GM10248 (cell line): Measurements from ENCODE around the gene TFG.

Source experiments
- CTCF ChIA-PET: fragments of 300-600 bp; sonication (Branson Sonifier 250); formaldehyde crosslinking; extraction: SDS; loops from one replicate; lab custom pipeline; 2021; ENCODE audit warnings: antibody characterized with exemption; lab: Yijun Ruan, JAX
- POLR2A ChIA-PET: fragments of 350-650 bp; sonication (Branson Sonifier 250); formaldehyde crosslinking; extraction: SDS; loops from one replicate; lab custom pipeline; 2020; ENCODE audit warnings: antibody characterized with exemption; lab: Yijun Ruan, JAX
- DNase-seq: peaks from one replicate; pipeline ENCODE4 v3.0.0; 2012; ENCODE audit errors: extremely low spot score
- CTCF ChIP-seq: IDR thresholded peaks from 2 replicates; pipeline ENCODE4 v1.5.1; 2012; ENCODE audit warnings: mild to moderate bottlenecking, low read depth; ENCODE audit errors: extremely low read depth, missing control alignments, control extremely low read depth

The TFG gene

GRCh38 chr3:100779480-100779879 lies 70.2 kb downstream of the TFG start:
- ChIA-PET CTCF (interaction anchor here (0.9 kb wide), 1 partner anchor 9 kb away, joined by 3 read pairs; no protein-coding TSS in a partner anchor), POLR2A (no interaction called here)
- DNase-seq, result no peak
- TF ChIP-seq CTCF, result no peak

- DNase-seq, result no peak
- CTCF ChIA-PET, result no interaction called here
- POLR2A ChIA-PET, result no interaction called here
- no peak for TF ChIP-seq CTCF
These were observed 70.9 kb downstream of the TFG start for GRCh38 chr3:100780071-100780622.

- POLR2A ChIA-PET, result no interaction called here
- TF ChIP-seq CTCF, result no peak
- CTCF ChIA-PET, result interaction anchor here (1.0 to 1.9 kb wide), 2 partner anchors 12 to 15 kb away, joined by 3 to 5 read pairs; no protein-coding TSS in a partner anchor
- no peak for DNase-seq
These were observed 72.0 kb downstream of the TFG start for GRCh38 chr3:100781301-100781700.

GRCh38 chr3:100782348-100782747 lies 73.1 kb downstream of the TFG start:
- POLR2A ChIA-PET, result no interaction called here
- CTCF ChIA-PET, result interaction anchor here (1.0 to 1.9 kb wide), 2 partner anchors 14 kb away, joined by 3 to 5 read pairs; no protein-coding TSS in a partner anchor
- no peak for DNase-seq
- TF ChIP-seq CTCF, result no peak

- no peak for TF ChIP-seq CTCF
- ChIA-PET CTCF (interaction anchor here (1.9 kb wide), 1 partner anchor 13 kb away, joined by 5 read pairs; no protein-coding TSS in a partner anchor), POLR2A (no interaction called here)
- DNase-seq, result no peak
These were observed 73.6 kb downstream of the TFG start for GRCh38 chr3:100782906-100783305.

- ChIA-PET POLR2A (no interaction called here), CTCF (interaction anchor here (1.7 kb wide), 1 partner anchor 69 kb away, joined by 5 read pairs; no protein-coding TSS in a partner anchor)
These were observed 74.3 kb downstream of the TFG start for GRCh38 chr3:100783619-100784018.

More at GRCh38 chr3:100783619-100784018, 74.3 kb downstream of the TFG start:
- no peak for TF ChIP-seq CTCF
- DNase-seq, result no peak
